GM18907 (cell line): Measurements from ENCODE around the gene DNER.
"Not testable (repeated sequence)": the region's sequence is repeated elsewhere in the genome, so short reads cannot be mapped to it uniquely, and the experiment has no call there.

ENCODE experiments used
- ATAC-seq: cut with Tn5 transposase; IDR thresholded peaks from one replicate; pipeline ENCODE4 v1.9.1; 2021; ENCODE audit warnings: mild to moderate bottlenecking, moderate library complexity; ENCODE audit not compliant: unreplicated experiment

Gene DNER

GRCh38 chr2:229718057-229718456, 3.7 kb upstream of the DNER start:
- ATAC-seq, result no peak

DNA sequence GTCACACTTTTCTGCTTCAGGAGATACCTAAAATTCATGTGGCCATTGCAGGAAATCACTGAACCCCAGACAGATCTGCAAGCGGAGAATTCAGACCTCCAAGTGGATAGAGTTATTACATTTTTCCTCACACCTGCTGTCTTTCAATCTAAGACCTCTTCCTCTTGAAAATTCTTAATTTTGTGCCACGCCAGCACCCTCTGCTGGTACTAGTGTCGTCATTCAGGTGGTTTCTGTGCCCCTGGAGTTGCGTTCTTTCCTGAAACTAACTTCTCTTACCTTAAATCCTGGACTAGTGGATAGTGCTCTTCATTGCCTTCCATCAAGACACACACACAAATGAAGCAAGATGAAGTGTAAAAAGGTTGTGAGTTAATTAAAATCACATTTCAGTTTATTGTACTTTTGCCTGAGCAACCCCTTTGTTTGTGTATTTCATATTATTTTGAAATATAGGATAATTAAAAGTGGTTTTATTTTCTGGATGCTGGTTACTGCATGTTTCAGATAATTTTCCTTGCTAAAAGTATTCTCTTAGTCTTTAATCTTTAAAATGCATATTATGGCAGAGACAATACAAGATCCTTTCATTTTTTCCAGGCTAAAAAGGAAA, 1.6 kb upstream of the DNER start:
- no peak for ATAC-seq

- peak; percentile 45 for ATAC-seq
Observed at GRCh38 chr2:229714736-229715541, 584 bp upstream of the DNER start.

DNA sequence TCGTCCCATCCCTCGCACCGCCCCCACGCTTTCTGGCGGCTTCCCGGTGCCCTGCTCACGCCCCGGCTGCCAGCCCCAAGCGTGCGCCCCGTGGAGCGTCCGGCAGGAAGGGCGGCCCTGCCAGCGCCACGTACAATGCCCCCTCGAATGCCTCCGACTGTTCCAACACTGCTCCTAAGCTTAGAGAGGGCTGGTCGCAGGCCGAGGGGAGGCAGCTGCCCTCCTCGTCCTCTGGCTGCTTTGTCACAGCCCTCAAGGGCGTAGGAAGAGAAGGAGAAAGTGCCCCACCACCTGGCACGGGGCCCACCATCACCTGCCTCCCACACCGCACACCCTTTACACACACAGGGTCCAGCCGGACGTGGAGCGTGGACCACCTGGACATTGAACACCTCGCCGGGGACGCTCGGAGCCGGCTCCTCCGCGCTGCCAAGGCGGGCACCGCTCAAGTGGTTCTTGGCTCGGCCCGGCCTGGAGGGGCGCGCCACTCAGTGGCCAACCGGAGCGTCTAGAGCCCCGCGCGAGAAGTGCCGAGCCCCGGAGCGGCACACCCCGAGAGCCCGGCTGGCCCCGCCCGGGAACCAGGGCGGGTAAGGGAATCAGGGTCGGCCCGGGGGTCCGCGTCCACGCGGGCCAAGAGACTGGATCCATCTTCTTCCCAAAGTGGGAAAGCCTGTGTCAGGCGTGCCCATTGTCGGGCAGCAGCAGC, 830 bp downstream of the DNER start:
- peak; percentile 42 for ATAC-seq

GRCh38 chr2:229712136-229712535, 2.2 kb downstream of the DNER start:
- ATAC-seq, result no peak

GRCh38 chr2:229708335-229708734, 6.0 kb downstream of the DNER start:
- ATAC-seq, result no peak

DNA sequence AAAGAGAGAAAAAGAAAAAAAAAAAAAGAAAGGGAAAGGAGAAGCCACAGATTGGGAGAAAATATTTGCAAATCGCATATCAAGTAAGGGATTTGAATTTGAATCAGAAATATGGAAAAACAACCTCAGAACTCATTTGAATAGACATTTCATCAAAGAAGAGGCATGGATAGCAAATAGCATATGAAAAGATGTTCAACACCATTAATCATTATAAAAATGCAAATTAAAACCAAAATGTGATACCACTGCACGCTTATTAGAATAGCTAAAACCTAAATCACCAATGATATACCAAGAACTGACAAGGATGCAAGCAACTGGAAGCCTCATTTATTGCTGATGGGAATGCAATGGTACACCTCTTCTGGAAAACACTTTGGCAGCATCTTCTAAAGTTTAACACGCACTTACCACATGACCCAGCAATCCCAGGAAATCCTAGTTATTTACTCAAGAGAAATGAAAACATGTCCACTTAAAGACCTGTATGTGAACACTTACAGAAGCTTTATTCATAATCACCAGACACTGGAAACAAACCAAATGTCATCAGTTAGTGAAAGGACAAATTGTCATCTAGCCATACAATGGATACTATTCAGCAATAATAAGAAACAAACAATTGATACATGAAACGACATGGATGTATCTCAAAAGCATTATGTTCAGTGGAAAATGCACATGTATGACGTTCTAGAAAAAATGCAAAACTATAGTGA, 10.3 kb downstream of the DNER start:
- no peak for ATAC-seq

DNA sequence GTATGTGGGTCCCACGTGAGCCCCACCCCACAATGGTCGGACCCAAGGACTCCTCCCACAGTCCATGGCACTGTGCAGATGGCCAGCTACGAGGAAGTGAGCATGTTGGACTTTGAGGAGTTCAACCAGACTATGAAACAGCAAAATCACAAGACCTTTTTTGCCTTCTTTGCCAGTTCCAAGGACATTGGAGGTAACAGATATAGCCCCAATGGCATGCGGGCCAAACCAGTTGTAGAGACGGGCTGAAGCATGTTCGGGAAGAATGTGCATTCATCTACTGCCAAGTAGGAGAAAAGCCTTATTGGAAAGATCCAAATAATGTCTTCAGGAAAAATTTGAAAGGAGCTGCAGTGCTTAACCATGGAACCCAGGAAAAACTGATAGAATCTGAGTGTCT, 12.6 kb downstream of the DNER start:
- no peak for ATAC-seq

GRCh38 chr2:229701062-229701461, 13.3 kb downstream of the DNER start:
- no peak for ATAC-seq

GRCh38 chr2:229695961-229696360, 18.4 kb downstream of the DNER start:
- no peak for ATAC-seq

GRCh38 chr2:229693845-229694244, 20.5 kb downstream of the DNER start:
- not testable (repeated sequence) for ATAC-seq

GRCh38 chr2:229691631-229692030, 22.7 kb downstream of the DNER start:
- ATAC-seq, result no peak

DNA sequence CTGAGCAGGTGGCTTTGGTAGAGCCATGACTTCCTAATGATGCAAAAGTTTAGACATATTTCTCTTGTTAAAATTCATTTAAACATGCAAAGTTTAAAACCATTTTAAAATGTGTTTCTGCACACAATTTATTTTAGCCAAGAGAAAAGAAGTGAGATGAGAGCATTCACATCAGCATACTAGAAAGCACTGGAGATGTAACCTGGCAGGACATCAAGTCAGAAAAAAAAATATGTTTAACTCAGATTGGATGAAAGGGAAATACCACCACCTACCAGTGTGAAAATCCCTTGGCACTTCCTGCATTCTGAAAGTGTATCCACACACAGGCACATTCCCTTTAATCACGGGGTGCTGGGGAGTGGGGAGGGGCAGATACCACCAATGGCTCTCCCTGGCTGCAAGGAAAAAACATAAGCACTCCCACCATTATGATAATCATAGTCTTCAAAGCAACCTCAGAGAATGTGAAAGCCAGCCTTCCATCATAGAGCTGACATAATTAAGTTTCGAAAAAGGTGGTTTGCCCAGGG, 25.0 kb downstream of the DNER start:
- no peak for ATAC-seq

GRCh38 chr2:229688141-229688540, 26.2 kb downstream of the DNER start:
- ATAC-seq, result no peak

GRCh38 chr2:229686122-229686919, 28.0 kb downstream of the DNER start:
- no peak for ATAC-seq

GRCh38 chr2:229684942-229685562, 29.3 kb downstream of the DNER start:
- no peak for ATAC-seq

DNA sequence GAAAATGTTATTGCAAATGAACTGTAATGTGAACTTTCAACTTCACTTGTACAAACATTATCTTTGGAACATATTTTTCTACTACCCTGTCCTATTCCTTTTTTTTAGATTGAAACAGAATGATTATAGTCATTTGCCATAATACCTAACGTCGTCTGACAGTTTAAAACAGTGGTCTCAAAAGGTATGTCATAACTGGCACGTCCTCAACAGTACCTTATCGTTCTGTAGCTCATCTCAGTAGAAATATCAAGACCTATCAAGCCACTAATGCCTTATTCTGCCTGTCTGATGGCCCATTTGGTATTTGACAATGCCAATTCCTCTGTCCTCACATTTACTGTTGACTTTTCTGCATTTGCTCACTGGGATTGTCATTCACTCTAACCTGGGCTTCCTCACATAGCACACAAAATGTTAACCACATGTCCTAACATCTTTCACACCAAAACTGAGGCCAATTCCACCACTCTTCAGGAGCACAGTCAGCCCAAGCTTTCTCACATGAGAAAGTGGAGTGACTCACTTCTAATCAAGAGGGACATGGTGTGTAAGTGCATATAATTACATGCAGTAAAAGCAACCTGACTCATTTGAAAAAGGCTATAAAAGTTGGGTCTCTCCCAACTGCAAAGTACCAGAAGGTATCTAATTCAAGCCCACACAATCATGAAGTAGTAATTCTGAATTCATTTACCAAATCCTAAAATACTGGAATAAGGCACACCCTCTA, 34.8 kb downstream of the DNER start:
- no peak for ATAC-seq

- ATAC-seq, result no peak
Observed at GRCh38 chr2:229675569-229675968, 38.8 kb downstream of the DNER start.
